ENCODE data around the gene EPHB2. TPM values are rescaled to one million over a fixed set of nuclear protein-coding genes. Genes with fewer than 3 reads are reported as not detected.

Gene EPHB2
- total RNA-seq, 1 donor from 2014 or later: 34.9 TPM

GRCh38 chr1:22955146-22955545 lies 244.5 kb downstream of the EPHB2 start:
- no peak for DNase-seq

GRCh38 chr1:22957066-22957465 lies 246.4 kb downstream of the EPHB2 start:
- no peak for DNase-seq

- no peak for DNase-seq
Measured at GRCh38 chr1:22958556-22958955, 247.9 kb downstream of the EPHB2 start.

- DNase-seq: no peak
Measured at GRCh38 chr1:22959545-22960360, 249.1 kb downstream of the EPHB2 start.

GRCh38 chr1:22962558-22962957 lies 251.9 kb downstream of the EPHB2 start:
- DNase-seq: no peak

- DNase-seq: no peak
Measured at GRCh38 chr1:22963044-22963677, 252.5 kb downstream of the EPHB2 start.

GRCh38 chr1:22966309-22966708 lies 255.7 kb downstream of the EPHB2 start:
- no peak for DNase-seq

- no peak for DNase-seq
Measured at GRCh38 chr1:22967833-22968232, 257.2 kb downstream of the EPHB2 start.

- DNase-seq: no peak
Measured at GRCh38 chr1:22969304-22969709, 258.7 kb downstream of the EPHB2 start.

GRCh38 chr1:22970096-22970495 lies 259.5 kb downstream of the EPHB2 start:
- DNase-seq: no peak

Small RNA genes lying within 50 kb of the gene (small RNA-seq; reads per million reads assigned to genes)
- not detected for gene MIR4253
- not detected for gene MIR4684

Other genes starting within 250 kb of the EPHB2 start
- 0.94 TPM for gene EPHA8, start 147.3 kb upstream of the EPHB2 start, total RNA-seq
- 10.9 TPM for gene C1QA, start 74.2 kb upstream of the EPHB2 start, total RNA-seq
- gene C1QC, start 67.2 kb upstream of the EPHB2 start, total RNA-seq: 7.5 TPM
- 4.8 TPM for gene C1QB, start 57.6 kb upstream of the EPHB2 start, total RNA-seq